SK-N-SH (cell line): ENCODE results near the gene RNF144B. TPM values are rescaled to one million over a fixed set of nuclear protein-coding genes. Genes with fewer than 3 reads are reported as not detected.

ENCODE experiments used
- CTCF ChIA-PET: fragments of 300-600, 350-600 bp; formaldehyde crosslinking; extraction: SDS; loops from one replicate; lab custom pipeline; 2021; lab: Yijun Ruan, JAX
- POLR2A ChIA-PET: fragments of 350-600 bp; sonication (Branson Sonifier 250); formaldehyde crosslinking; extraction: SDS; loops from one replicate; lab custom pipeline; 2020; ENCODE audit warnings: antibody characterized with exemption, inconsistent platforms; lab: Yijun Ruan, JAX
- DNase-seq: peaks from one replicate; pipeline ENCODE4 v3.0.0; 2012
- H2AFZ ChIP-seq: fragments of 200-600 bp; sonication (generic); 2 replicates; pipeline ENCODE4 v1.8.1; 2016; ENCODE audit warnings: antibody characterized with exemption, mild to moderate bottlenecking, low read depth
- H3F3A ChIP-seq: fragments of 200-600 bp; sonication (generic); replicated peaks from 2 replicates; pipeline ENCODE3; 2016; ENCODE audit warnings: antibody characterized with exemption, mild to moderate bottlenecking; ENCODE audit not compliant: insufficient read depth
- H3K27ac ChIP-seq, 2 experiments: fragments of 200-500 bp in 1 of 2; fragments of 200-600 bp in 1 of 2; sonication (Bioruptor generic) in 1 of 2; sonication (generic), shearing (Covaris generic) in 1 of 2; 2 replicates each; pipeline versions ENCODE4 v1.5.1 to v1.6.1; 2014 to 2016; ENCODE audit warnings: low read depth in 2 of 2, inconsistent platforms in 1 of 2, low read length in 1 of 2, mild to moderate bottlenecking in 1 of 2, mixed read lengths in 1 of 2
- H3K27me3 ChIP-seq: fragments of 200-600 bp; sonication (generic), shearing (Covaris generic); 2 replicates; pipeline ENCODE4 v1.6.1; 2016; ENCODE audit warnings: mixed run types; ENCODE audit not compliant: insufficient read depth
- H3K36me3 ChIP-seq, 2 experiments: fragments of 200-500 bp in 1 of 2; fragments of 200-600 bp in 1 of 2; sonication (Bioruptor generic) in 1 of 2; sonication (generic) in 1 of 2; replicated peaks in 1 of 2; 2 replicates each; pipeline versions ENCODE3 to v1.5.1; 2014 to 2016; ENCODE audit warnings: low read length in 1 of 2, mild to moderate bottlenecking in 1 of 2; ENCODE audit not compliant: insufficient read depth in 2 of 2, control insufficient read depth in 1 of 2
- H3K4me1 ChIP-seq, 2 experiments: fragments of 200-500 bp in 1 of 2; fragments of 200-600 bp in 1 of 2; sonication (Bioruptor generic) in 1 of 2; sonication (generic), shearing (Covaris generic) in 1 of 2; 2 replicates each; pipeline versions ENCODE4 v1.5.1 to v1.6.1; 2014 to 2016; ENCODE audit warnings: low read depth in 1 of 2, low read length in 1 of 2, mixed run types in 1 of 2; ENCODE audit not compliant: insufficient read depth in 2 of 2, control insufficient read depth in 1 of 2
- H3K4me2 ChIP-seq: fragments of 200-600 bp; sonication (generic), shearing (Covaris generic); 2 replicates; pipeline ENCODE4 v1.6.1; 2017; ENCODE audit warnings: mixed run types
- H3K4me3 ChIP-seq, 2 experiments: fragments of 200-500 bp in 1 of 2; fragments of 200-600 bp in 1 of 2; sonication (Bioruptor generic) in 1 of 2; sonication (generic), shearing (Covaris generic) in 1 of 2; 2 replicates each; pipeline versions ENCODE4 v1.5.1 to v1.8.1; 2014 to 2016; ENCODE audit warnings: low read depth in 2 of 2, inconsistent platforms in 1 of 2, low read length in 1 of 2, mild to moderate bottlenecking in 1 of 2, mixed read lengths in 1 of 2, moderate library complexity in 1 of 2
- H3K79me2 ChIP-seq: fragments of 200-600 bp; sonication (generic); 2 replicates; pipeline ENCODE4 v1.8.1; 2017; ENCODE audit warnings: mild to moderate bottlenecking; ENCODE audit not compliant: insufficient read depth
- H3K9ac ChIP-seq: fragments of 200-600 bp; sonication (generic); 2 replicates; pipeline ENCODE4 v1.6.1; 2017; ENCODE audit warnings: mixed run types
- H3K9me2 ChIP-seq: fragments of 200-600 bp; sonication (generic); 2 replicates; pipeline ENCODE4 v1.6.1; 2017; ENCODE audit warnings: mixed run types
- H3K9me3 ChIP-seq: fragments of 200-600 bp; sonication (generic); 2 replicates; pipeline ENCODE4 v1.6.1; 2017; ENCODE audit warnings: mixed run types, mild to moderate bottlenecking, moderate library complexity
- H4K20me1 ChIP-seq: fragments of 200-600 bp; sonication (generic); 2 replicates; pipeline ENCODE4 v1.6.1; 2017; ENCODE audit warnings: mild to moderate bottlenecking, mixed run types; ENCODE audit not compliant: insufficient read depth
- CHD2 ChIP-seq: fragments of 150-350 bp; IDR thresholded peaks from 2 replicates; pipeline ENCODE4 v1.6.1; 2018; ENCODE audit warnings: low read length; ENCODE audit not compliant: partially characterized antibody
- EP300 ChIP-seq, 2 experiments: IDR thresholded peaks; 2 replicates each; pipeline versions ENCODE4 v1.4.0 to v1.6.1; 2012; ENCODE audit warnings: borderline replicate concordance in 1 of 2, low read depth in 1 of 2, low read length in 1 of 2
- FOSL2 ChIP-seq: IDR thresholded peaks from 2 replicates; pipeline ENCODE4 v1.4.0; 2012; ENCODE audit warnings: low read depth, mild to moderate bottlenecking, moderate library complexity, borderline replicate concordance
- FOXJ3 ChIP-seq: sonication (generic); formaldehyde crosslinking; IDR thresholded peaks from 2 replicates; pipeline ENCODE4 v1.5.1; 2020; ENCODE audit warnings: mild to moderate bottlenecking, missing genetic modification reagents
- GATA2 ChIP-seq: sonication (generic); formaldehyde crosslinking; IDR thresholded peaks from 2 replicates; pipeline ENCODE4 v1.5.0; 2020; ENCODE audit warnings: mild to moderate bottlenecking, missing genetic modification reagents
- IRF3 ChIP-seq: fragments of 150-350 bp; IDR thresholded peaks from 2 replicates; pipeline ENCODE4 v1.6.1; 2016; ENCODE audit warnings: mild to moderate bottlenecking, low read depth, low read length
- MAX ChIP-seq: IDR thresholded peaks from 2 replicates; pipeline ENCODE4 v1.4.0; 2012; ENCODE audit warnings: low read depth
- MEF2A ChIP-seq: IDR thresholded peaks from 2 replicates; pipeline ENCODE4 v1.4.0; 2012; ENCODE audit warnings: low read depth, borderline replicate concordance
- NRF1 ChIP-seq: IDR thresholded peaks from 2 replicates; pipeline ENCODE4 v1.6.1; 2012; ENCODE audit warnings: low read depth, mild to moderate bottlenecking, low read length
- POLR2AphosphoS5 ChIP-seq: IDR thresholded peaks from 2 replicates; pipeline ENCODE4 v1.6.1; 2012; ENCODE audit warnings: low read depth, low read length
- RCOR1 ChIP-seq: fragments of 150-350 bp; IDR thresholded peaks from 2 replicates; pipeline ENCODE4 v1.6.1; 2017; ENCODE audit warnings: antibody characterized with exemption, low read length
- REST ChIP-seq: IDR thresholded peaks from 2 replicates; pipeline ENCODE4 v1.6.1; 2012; ENCODE audit warnings: mild to moderate bottlenecking, low read depth, low read length, moderate library complexity
- RFX5 ChIP-seq: IDR thresholded peaks from 2 replicates; pipeline ENCODE4 v1.6.1; 2012; ENCODE audit warnings: mild to moderate bottlenecking, improper control_type of control experiment, low read length
- RXRA ChIP-seq: IDR thresholded peaks from 2 replicates; pipeline ENCODE4 v1.4.0; 2012; ENCODE audit warnings: low read depth, mild to moderate bottlenecking, borderline replicate concordance
- TEAD4 ChIP-seq: IDR thresholded peaks from 2 replicates; pipeline ENCODE4 v1.4.0; 2012; ENCODE audit warnings: mild to moderate bottlenecking, borderline replicate concordance; ENCODE audit not compliant: insufficient read depth
- USF1 ChIP-seq: IDR thresholded peaks from 2 replicates; pipeline ENCODE4 v1.4.0; 2012; ENCODE audit warnings: low read depth, borderline replicate concordance
- ZBTB33 ChIP-seq: IDR thresholded peaks from 2 replicates; pipeline ENCODE4 v1.4.0; 2012; ENCODE audit warnings: low read depth, borderline replicate concordance
- WGBS: methylation state at CpG from one replicate; pipeline ENCODE4 v1.1.6; 2017; ENCODE audit warnings: low lambda C conversion rate; 5-methylcytosine and 5-hydroxymethylcytosine counted together
- polyA plus RNA-seq, 3 experiments: library from polyadenylated mRNA; depleted of rRNA; stranded (reverse); fragments of >200 nt; gene quantifications; 2 replicates each; pipeline ENCODE4 v1.2.3, GENCODE V29; 2012

RNF144B gene
- polyA plus RNA-seq, 1 of the 3 experiments (the other 2 are of a cell fraction) = 1.2 TPM

GRCh38 chr6:18360188-18360587 lies 27.0 kb upstream of the RNF144B start:
- no peaks in the 10 kb centered on the region; a peak in 1 of 4 replicates for H3K4me1 ChIP-seq
- H3K27ac ChIP-seq = no peak overlapping the region
- no peaks in the 10 kb centered on the region for H3K27me3 ChIP-seq
- peaks cover 11% of the 10 kb centered on the region for H3F3A ChIP-seq
- no peaks in the 10 kb centered on the region for H4K20me1 ChIP-seq
- H3K36me3 ChIP-seq = no peaks in the 10 kb centered on the region
- H3K9ac ChIP-seq = no peak overlapping the region
- POLR2A ChIA-PET = no interaction called here
- no peak overlapping the region for H2AFZ ChIP-seq
- 37% methylated on average over 1 of the region's 1 CpG for WGBS
- no peak overlapping the region for H3K4me3 ChIP-seq
- CTCF ChIA-PET = no interaction called here
- DNase-seq = no peak
- TF ChIP-seq POLR2AphosphoS5 (no peak), ZBTB33 (no peak), MAX (no peak), RFX5 (no peak), CHD2 (no peak), REST (no peak), FOSL2 (no peak), RCOR1 (no peak), FOXJ3 (no peak), RXRA (no peak), MEF2A (no peak), TEAD4 (no peak), NRF1 (no peak), EP300 (IDR thresholded peaks at IDR 0.05; ENCODE audit: borderline replicate concordance in 1 of 2, low read depth in 1 of 2, low read length in 1 of 2) (no peak), GATA2 (no peak), USF1 (no peak), IRF3 (no peak)
- no peaks in the 10 kb centered on the region for H3K79me2 ChIP-seq
- no peaks in the 10 kb centered on the region for H3K9me2 ChIP-seq
- H3K4me2 ChIP-seq = no peak overlapping the region
- H3K9me3 ChIP-seq = no peaks in the 10 kb centered on the region
